T-cell (primary cell): ENCODE data around the gene HMOX2. TPM values are rescaled to one million over a fixed set of nuclear protein-coding genes. Genes with fewer than 3 reads are reported as not detected.

Source experiments
- ATAC-seq, 4 experiments: fragments of 200-7000 bp in 3 of 4; fragments of 150-1000 bp in 1 of 4; cut with Tn5 transposase; replicated peaks in 1 of 4; 1 replicate in 3 of 4; 2 replicates in 1 of 4; pipeline ENCODE4 v1.10.0; 2021; ENCODE audit warnings: moderate library complexity in 3 of 4, mild to moderate bottlenecking in 2 of 4, moderate number of reproducible peaks in 1 of 4
- CTCF ChIA-PET, 2 donors: fragments of 300-600 bp; sonication (Branson Sonifier 250); formaldehyde crosslinking; loops; one replicate each; lab custom pipeline; 2022; ENCODE audit warnings: antibody characterized with exemption in 2 of 2; lab: Charles Lee
- POLR2A ChIA-PET, 2 donors: fragments of 300-600 bp; sonication (Branson Sonifier 250); formaldehyde crosslinking; loops; one replicate each; lab custom pipeline; 2022; ENCODE audit warnings: antibody characterized with exemption in 2 of 2; lab: Charles Lee
- DNase-seq, 35 experiments: peaks; one replicate each; pipeline versions ENCODE4 v3.0.0 to v3.0.0-alpha.2; 2013 to 2023
- H3K27ac ChIP-seq: one replicate; pipeline ENCODE4 v1.5.1; 2013; ENCODE audit warnings: low read length
- H3K27me3 ChIP-seq, 2 experiments: replicated peaks in 1 of 2; 1 replicate in 1 of 2; 2 replicates in 1 of 2; pipeline versions ENCODE4 v1.6.1 to v1.7.0; 2013; ENCODE audit warnings: low read length in 1 of 2, mixed read lengths in 1 of 2; ENCODE audit not compliant: control insufficient read depth in 2 of 2, insufficient read depth in 2 of 2; ENCODE audit errors: extremely low read depth in 1 of 2
- H3K36me3 ChIP-seq, 2 donors: 1 replicate in 1 of 2; 2 replicates in 1 of 2; pipeline versions ENCODE4 v1.6.1 to v1.7.0; 2013; ENCODE audit warnings: low read length in 1 of 2; ENCODE audit not compliant: control insufficient read depth in 2 of 2, insufficient read depth in 1 of 2; ENCODE audit errors: extremely low read depth in 1 of 2
- H3K4me1 ChIP-seq, 2 experiments: 1 replicate in 1 of 2; 2 replicates in 1 of 2; pipeline versions ENCODE4 v1.6.1 to v1.7.0; 2013; ENCODE audit warnings: low read length in 2 of 2, mixed read lengths in 1 of 2; ENCODE audit not compliant: insufficient read depth in 2 of 2, control insufficient read depth in 1 of 2; ENCODE audit errors: extremely low read depth in 1 of 2
- H3K4me3 ChIP-seq, 2 donors: 1 replicate in 1 of 2; 2 replicates in 1 of 2; pipeline versions ENCODE4 v1.5.1 to v1.7.0; 2013; ENCODE audit warnings: mild to moderate bottlenecking in 2 of 2, low read length in 1 of 2, moderate library complexity in 1 of 2; ENCODE audit not compliant: control insufficient read depth in 1 of 2; ENCODE audit errors: extremely low read depth in 1 of 2
- H3K9me3 ChIP-seq: 2 replicates; pipeline ENCODE4 v1.7.0; 2013
- H3K27ac Mint-ChIP-seq, 2 donors: one replicate each; pipeline ENCODE4 v1.8.0; 2020 to 2021; ENCODE audit warnings: mild to moderate bottlenecking in 2 of 2, mixed read lengths in 2 of 2
- H3K27me3 Mint-ChIP-seq, 2 donors: one replicate each; pipeline ENCODE4 v1.8.0; 2021 to 2022; ENCODE audit warnings: mixed read lengths in 2 of 2
- H3K36me3 Mint-ChIP-seq: one replicate; pipeline ENCODE4 v1.8.0; 2021; ENCODE audit warnings: mixed read lengths
- H3K4me1 Mint-ChIP-seq, 3 donors: one replicate each; pipeline ENCODE4 v1.8.0; 2020 to 2022; ENCODE audit warnings: mixed read lengths in 3 of 3, mild to moderate bottlenecking in 1 of 3
- H3K4me3 Mint-ChIP-seq, 3 donors: one replicate each; pipeline ENCODE4 v1.8.0; 2020 to 2022; ENCODE audit warnings: mild to moderate bottlenecking in 3 of 3, mixed read lengths in 3 of 3, moderate library complexity in 3 of 3
- H3K9me3 Mint-ChIP-seq, 3 donors: one replicate each; pipeline ENCODE4 v1.8.0; 2020 to 2022; ENCODE audit warnings: mixed read lengths in 3 of 3
- WGBS: methylation state at CpG from one replicate; pipeline ENCODE4 v1.1.5; 2013; ENCODE audit warnings: missing lambda C conversion rate; ENCODE audit not compliant: insufficient coverage; 5-methylcytosine and 5-hydroxymethylcytosine counted together
- total RNA-seq, 35 experiments: library from RNA in 6 of 35; stranded (reverse) in 6 of 35; fragments of 120-200 nt in 1 of 35; gene quantifications; one replicate each; pipeline versions ENCODE4 v1.2.1 to v1.2.4 and lab custom pipeline; 2013 to 2026

The HMOX2 gene
- total RNA-seq, 5 donors from 2014 or later (not counting 1 experiment from before 2014, with no cell fraction given) = 49.1 to 74.4 (median 70.5) TPM

DNA sequence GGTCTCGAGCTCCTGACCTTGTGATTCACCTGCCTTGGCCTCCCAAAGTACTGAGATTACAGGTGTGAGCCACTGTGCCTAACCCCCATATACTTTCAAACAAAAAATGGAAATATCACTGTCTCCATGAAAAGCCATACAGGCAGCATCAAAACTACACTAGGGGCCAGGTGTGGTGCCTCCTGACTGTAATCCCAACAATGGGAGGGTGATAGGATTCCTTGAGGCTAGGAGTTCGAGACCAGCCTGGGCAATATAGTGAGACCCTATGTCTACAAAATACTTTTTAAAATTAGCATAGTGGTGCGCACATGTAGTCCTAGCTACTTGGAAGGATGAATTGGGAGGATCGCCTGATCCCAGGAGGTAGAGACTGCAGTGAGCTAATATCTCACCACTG, 15.7 kb downstream of the HMOX2 start:
- Histone ChIP-seq H3K27me3 (no peaks in the 10 kb centered on the region), H3K36me3 (peaks cover 0 to 34% of the 10 kb centered on the region in 2 donors), H3K4me1 (peaks cover 41 to 83% of the 10 kb centered on the region in 2 experiments), H3K4me3 (no peak overlapping the region), H3K9me3 (no peaks in the 10 kb centered on the region), H3K27ac (peak overlapping the region; percentile 52)
- no peak for ATAC-seq
- no peak overlapping the region for H3K4me3 Mint-ChIP-seq
- peaks cover 35% of the 10 kb centered on the region for H3K36me3 Mint-ChIP-seq
- no peak for DNase-seq
- no peaks in the 10 kb centered on the region for H3K9me3 Mint-ChIP-seq
- WGBS = no CpG with 5 or more reads among the region's 4 CpGs
- peak overlapping the region; percentile 94 to 95 for H3K27ac Mint-ChIP-seq
- ChIA-PET POLR2A (no interaction called here), CTCF (interaction anchor here in 1 of 2 donors (1.1 to 2.0 kb wide), 2 partner anchors 10 to 14 kb away, joined by 3 to 8 read pairs; no protein-coding TSS in a partner anchor)
- H3K4me1 Mint-ChIP-seq = peaks cover 78 to 88% (median 85%) of the 10 kb centered on the region in 3 donors
- no peaks in the 10 kb centered on the region for H3K27me3 Mint-ChIP-seq

DNA sequence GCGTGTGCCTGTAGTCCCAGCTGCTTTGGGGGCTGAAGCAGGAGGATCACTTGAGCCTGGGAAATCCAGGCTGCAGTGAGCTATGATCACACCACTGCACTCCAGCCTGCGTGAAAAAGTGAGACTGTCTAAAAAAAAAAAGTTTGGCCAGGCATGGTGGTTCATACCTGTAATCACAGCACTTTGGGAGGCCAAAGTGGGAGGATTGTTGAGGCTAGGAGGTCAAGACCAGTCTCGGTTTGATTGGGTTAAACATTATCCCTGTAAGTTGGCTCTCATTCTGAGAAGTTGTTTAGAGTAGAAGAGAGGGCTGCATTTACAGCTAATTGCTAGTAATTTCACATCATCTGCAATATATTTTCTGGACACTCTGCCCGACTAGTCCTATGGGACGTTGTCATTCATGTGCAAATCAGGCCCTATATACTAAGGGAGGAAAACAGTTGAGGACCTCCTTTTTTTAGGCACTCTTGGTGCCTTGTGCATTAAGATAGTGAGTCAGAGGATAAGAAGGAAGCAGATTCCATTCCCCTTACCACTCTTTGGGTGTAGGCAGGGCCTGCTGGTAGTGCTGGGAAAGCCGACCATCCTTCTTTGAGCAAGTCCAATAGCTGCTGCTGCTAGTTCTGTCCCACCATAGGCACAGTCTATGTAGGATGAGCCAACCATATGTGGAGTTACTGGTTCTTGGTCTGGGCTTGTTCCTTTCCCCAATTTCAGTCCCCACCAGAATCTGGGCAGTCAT, 18.7 kb downstream of the HMOX2 start:
- Mint-ChIP-seq H3K9me3 (no peaks in the 10 kb centered on the region), H3K27ac (peak overlapping the region; percentile 65 to 79), H3K4me3 (peak overlapping the region in 1 of 3 donors; percentile 25), H3K36me3 (peaks cover 27% of the 10 kb centered on the region), H3K4me1 (peaks cover 80 to 91% (median 88%) of the 10 kb centered on the region in 3 donors), H3K27me3 (no peaks in the 10 kb centered on the region)
- Histone ChIP-seq H3K4me1 (peaks cover 36 to 70% of the 10 kb centered on the region in 2 experiments), H3K27me3 (no peaks in the 10 kb centered on the region), H3K36me3 (peaks cover 2 to 29% of the 10 kb centered on the region in 2 donors), H3K4me3 (no peak overlapping the region), H3K9me3 (no peaks in the 10 kb centered on the region), H3K27ac (no peak overlapping the region)
- DNase-seq (no peak), ATAC-seq (no peak)
- ChIA-PET CTCF (no interaction called here), POLR2A (interaction anchor here (0.5 to 0.7 kb wide), 3 partner anchors 11 to 702 kb away, joined by 3 to 6 read pairs (median 5); no protein-coding TSS in a partner anchor)
- WGBS = 100% methylated on average over 2 of the region's 6 CpGs

DNA sequence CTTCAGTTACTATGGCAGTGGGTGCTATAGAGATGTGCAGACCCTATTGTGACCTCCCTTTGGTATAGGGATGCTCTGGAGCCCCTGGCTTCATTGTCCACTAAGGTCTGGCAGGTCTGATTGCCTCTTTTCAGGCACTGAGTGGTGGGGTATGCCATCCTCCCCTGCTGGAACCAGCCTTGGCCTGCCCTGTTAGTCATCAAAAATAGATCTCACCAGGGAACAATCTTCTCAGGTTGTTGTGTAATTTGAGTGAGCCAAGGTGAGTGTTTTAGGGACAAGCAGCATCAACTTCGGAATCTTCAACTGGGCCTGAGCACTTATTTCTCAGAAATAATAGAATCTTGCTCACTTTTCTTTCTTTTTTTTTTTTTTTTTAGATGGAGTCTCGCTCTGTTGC, 19.6 kb downstream of the HMOX2 start:
- Histone ChIP-seq H3K4me1 (peaks cover 36 to 70% of the 10 kb centered on the region in 2 experiments), H3K27ac (peak overlapping the region; percentile 25), H3K36me3 (peaks cover 2 to 25% of the 10 kb centered on the region in 2 donors), H3K4me3 (no peak overlapping the region), H3K9me3 (no peaks in the 10 kb centered on the region), H3K27me3 (no peaks in the 10 kb centered on the region)
- ATAC-seq (no peak), DNase-seq (no peak)
- peaks cover 24% of the 10 kb centered on the region for H3K36me3 Mint-ChIP-seq
- H3K4me3 Mint-ChIP-seq = no peak overlapping the region
- peak overlapping the region; percentile 65 to 79 for H3K27ac Mint-ChIP-seq
- WGBS = no CpG with 5 or more reads among the region's 2 CpGs
- H3K4me1 Mint-ChIP-seq = peaks cover 80 to 91% (median 88%) of the 10 kb centered on the region in 3 donors
- CTCF ChIA-PET = interaction anchor here in 1 of 2 donors (1.4 kb wide), 1 partner anchor 10 kb away, joined by 4 read pairs; no protein-coding TSS in a partner anchor
- no peaks in the 10 kb centered on the region for H3K9me3 Mint-ChIP-seq
- POLR2A ChIA-PET = no interaction called here
- no peaks in the 10 kb centered on the region for H3K27me3 Mint-ChIP-seq

DNA sequence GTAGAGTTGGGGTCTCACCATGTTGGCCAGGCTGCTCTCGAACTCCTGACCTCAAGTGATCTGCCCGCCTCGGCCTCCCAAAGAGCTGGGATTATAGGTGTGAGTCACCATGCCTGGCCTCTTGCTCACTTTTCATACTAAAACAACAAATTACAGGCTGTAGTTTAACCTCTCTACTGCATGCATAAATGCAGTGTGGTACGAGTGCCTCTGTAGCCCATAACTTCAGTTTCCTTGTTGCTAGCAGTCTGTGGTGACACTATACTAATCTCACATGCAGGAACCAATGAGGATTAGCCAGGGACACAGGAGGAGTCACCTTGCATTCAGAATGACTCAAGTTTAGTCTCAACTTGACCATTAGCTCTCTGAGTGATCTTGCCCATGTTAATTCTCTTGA, 20.1 kb downstream of the HMOX2 start:
- WGBS = 91% methylated on average over 1 of the region's 4 CpGs
- peaks cover 2 to 21% of the 10 kb centered on the region in 2 donors for H3K36me3 ChIP-seq
- DNase-seq (no peak), ATAC-seq (no peak)
- H3K36me3 Mint-ChIP-seq = peaks cover 19% of the 10 kb centered on the region
- ChIA-PET POLR2A (no interaction called here), CTCF (interaction anchor here in 1 of 2 donors (0.9 to 1.4 kb wide), 2 partner anchors 10 to 19 kb away, joined by 4 read pairs; no protein-coding TSS in a partner anchor)
- no peak overlapping the region for H3K4me3 Mint-ChIP-seq
- H3K27me3 ChIP-seq = no peaks in the 10 kb centered on the region
- no peak overlapping the region for H3K27ac ChIP-seq
- H3K9me3 Mint-ChIP-seq = no peaks in the 10 kb centered on the region
- H3K4me1 Mint-ChIP-seq = peaks cover 80 to 91% (median 88%) of the 10 kb centered on the region in 3 donors
- no peaks in the 10 kb centered on the region for H3K9me3 ChIP-seq
- H3K27me3 Mint-ChIP-seq = no peaks in the 10 kb centered on the region
- H3K27ac Mint-ChIP-seq = peak overlapping the region; percentile 65 to 79
- H3K4me1 ChIP-seq = peaks cover 35 to 70% of the 10 kb centered on the region in 2 experiments
- H3K4me3 ChIP-seq = no peak overlapping the region

DNA sequence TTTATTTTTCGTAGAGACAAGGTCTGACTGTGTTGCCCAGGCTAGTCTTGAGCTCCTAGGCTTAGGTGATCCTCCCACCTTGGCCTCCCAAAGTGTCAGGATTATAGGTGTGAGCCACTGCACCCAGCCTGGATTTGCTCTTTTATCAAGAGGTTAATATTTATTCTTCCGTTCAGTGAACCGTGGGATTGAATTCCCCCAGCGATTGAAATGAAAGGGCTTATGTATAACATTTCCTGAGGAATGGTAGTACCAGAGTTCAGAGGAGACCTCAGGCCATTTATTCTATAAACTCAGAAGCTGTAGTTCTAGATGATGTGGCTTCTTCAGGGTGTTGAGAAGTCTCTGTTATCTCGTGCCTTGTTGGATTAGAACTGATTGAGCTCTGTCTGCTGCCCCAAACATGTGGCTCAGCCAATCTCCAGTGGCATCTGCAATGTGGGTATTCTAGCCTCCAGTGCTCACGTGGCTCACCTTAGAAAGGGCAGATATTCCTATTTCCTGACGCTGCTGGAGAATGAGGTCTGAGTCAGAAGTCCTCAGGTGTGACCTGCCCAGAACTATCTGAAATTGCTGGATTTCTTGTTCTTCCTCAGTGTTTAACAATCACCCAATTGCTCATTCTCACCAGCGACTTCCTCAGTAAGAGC, 22.5 kb downstream of the HMOX2 start:
- Mint-ChIP-seq H3K4me3 (peak overlapping the region in 2 of 3 donors; percentile 9 to 26), H3K27ac (peak overlapping the region; percentile 53 to 75)
- peaks cover 52 to 66% of the 10 kb centered on the region in 2 experiments for H3K4me1 ChIP-seq

DNA sequence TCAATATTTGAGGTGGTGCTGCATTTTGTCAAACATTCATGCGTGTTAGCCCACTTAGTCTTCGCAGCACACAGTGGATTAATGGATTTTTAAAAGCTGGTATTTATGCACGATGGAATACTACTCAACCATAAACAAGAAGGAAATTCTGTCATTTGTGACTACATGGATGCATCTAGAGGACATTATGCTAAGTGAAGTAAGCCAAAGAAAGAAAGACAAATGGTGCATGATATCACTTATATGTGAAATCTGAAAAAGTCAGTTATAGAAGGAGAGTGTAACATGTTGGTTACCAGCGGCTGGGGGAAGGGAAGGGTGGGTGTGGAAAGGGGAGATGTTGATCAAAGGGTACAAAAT, 23.0 kb downstream of the HMOX2 start:
- H3K4me3 ChIP-seq = no peak overlapping the region
- no peak overlapping the region for H3K27ac ChIP-seq
- Mint-ChIP-seq H3K9me3 (no peaks in the 10 kb centered on the region), H3K27ac (peak overlapping the region; percentile 53 to 75), H3K4me1 (peaks cover 89 to 97% (median 92%) of the 10 kb centered on the region in 3 donors), H3K36me3 (peaks cover 14% of the 10 kb centered on the region), H3K4me3 (peak overlapping the region in 1 of 3 donors; percentile 26), H3K27me3 (no peaks in the 10 kb centered on the region)
- no peak for ATAC-seq
- WGBS = 100% methylated on average over 1 of the region's 4 CpGs
- ChIA-PET CTCF (no interaction called here), POLR2A (interaction anchor here (0.6 to 1.0 kb wide), 2 partner anchors 9 to 31 kb away, joined by 3 to 5 read pairs; no protein-coding TSS in a partner anchor)
- H3K4me1 ChIP-seq = peaks cover 57 to 67% of the 10 kb centered on the region in 2 experiments
- no peaks in the 10 kb centered on the region for H3K27me3 ChIP-seq
- no peak for DNase-seq
- H3K9me3 ChIP-seq = no peaks in the 10 kb centered on the region
- peaks cover 2 to 17% of the 10 kb centered on the region in 2 donors for H3K36me3 ChIP-seq

More for the DNA sequence above, 22.5 kb downstream of the HMOX2 start:
- ChIA-PET CTCF (no interaction called here), POLR2A (interaction anchor here in 1 of 2 donors (1.0 kb wide), 1 partner anchor 9 kb away, joined by 5 read pairs; no protein-coding TSS in a partner anchor)
- ATAC-seq (no peak), DNase-seq (no peak)
- H3K27ac ChIP-seq = no peak overlapping the region
- H3K36me3 ChIP-seq = peaks cover 2 to 20% of the 10 kb centered on the region in 2 donors
- WGBS = 87% methylated on average over 4 of the region's 8 CpGs
- Mint-ChIP-seq H3K4me1 (peaks cover 89 to 97% (median 92%) of the 10 kb centered on the region in 3 donors), H3K27me3 (no peaks in the 10 kb centered on the region), H3K36me3 (peaks cover 14% of the 10 kb centered on the region), H3K9me3 (no peaks in the 10 kb centered on the region)
- H3K4me3 ChIP-seq = no peak overlapping the region
- H3K9me3 ChIP-seq = no peaks in the 10 kb centered on the region
- H3K27me3 ChIP-seq = no peaks in the 10 kb centered on the region
